Activated CD8-positive, alpha-beta T cell treated with anti-CD3 and anti-CD28 coated beads, Interleukin-2, amount 10 ng/mL, durations not matched to agents 7 days and 5 days (primary cell): ENCODE results near the gene SCGB3A1. TPM values are rescaled to one million over a fixed set of nuclear protein-coding genes. Genes with fewer than 3 reads are reported as not detected.

Experiments
- ATAC-seq: fragments of 150-1000 bp; cut with Tn5 transposase; one replicate; pipeline ENCODE4 v1.10.0; 2021; ENCODE audit warnings: moderate library complexity
- CTCF ChIA-PET: fragments of 350-600 bp; sonication (Branson Sonifier 250); formaldehyde crosslinking; loops from one replicate; lab custom pipeline; 2021; ENCODE audit warnings: antibody characterized with exemption; lab: Charles Lee
- POLR2A ChIA-PET: fragments of 350-600 bp; sonication (Branson Sonifier 250); formaldehyde crosslinking; loops from one replicate; lab custom pipeline; 2021; ENCODE audit warnings: antibody characterized with exemption; lab: Charles Lee
- DNase-seq: peaks from one replicate; pipeline ENCODE4 v3.0.0-alpha.2; 2020
- H3K27ac Mint-ChIP-seq: one replicate; pipeline ENCODE4 v1.8.0; 2021; ENCODE audit warnings: mild to moderate bottlenecking, mixed read lengths
- H3K27me3 Mint-ChIP-seq: one replicate; pipeline ENCODE4 v1.8.0; 2021; ENCODE audit warnings: low read depth, mixed read lengths
- H3K36me3 Mint-ChIP-seq: one replicate; pipeline ENCODE4 v1.8.0; 2021; ENCODE audit warnings: low read depth, mixed read lengths
- H3K4me1 Mint-ChIP-seq: one replicate; pipeline ENCODE4 v1.8.0; 2021; ENCODE audit warnings: low read depth, mixed read lengths
- H3K4me3 Mint-ChIP-seq: one replicate; pipeline ENCODE4 v1.8.0; 2021; ENCODE audit warnings: mild to moderate bottlenecking, mixed read lengths
- H3K9me3 Mint-ChIP-seq: one replicate; pipeline ENCODE4 v1.8.0; 2022; ENCODE audit warnings: mixed read lengths; ENCODE audit not compliant: insufficient read depth
- total RNA-seq, 2 experiments: library from RNA; stranded (reverse); gene quantifications; one replicate each; pipeline ENCODE4 v1.2.3, GENCODE V29; 2021

SCGB3A1 gene, protein sequence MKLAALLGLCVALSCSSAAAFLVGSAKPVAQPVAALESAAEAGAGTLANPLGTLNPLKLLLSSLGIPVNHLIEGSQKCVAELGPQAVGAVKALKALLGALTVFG
- not detected for total RNA-seq

DNA sequence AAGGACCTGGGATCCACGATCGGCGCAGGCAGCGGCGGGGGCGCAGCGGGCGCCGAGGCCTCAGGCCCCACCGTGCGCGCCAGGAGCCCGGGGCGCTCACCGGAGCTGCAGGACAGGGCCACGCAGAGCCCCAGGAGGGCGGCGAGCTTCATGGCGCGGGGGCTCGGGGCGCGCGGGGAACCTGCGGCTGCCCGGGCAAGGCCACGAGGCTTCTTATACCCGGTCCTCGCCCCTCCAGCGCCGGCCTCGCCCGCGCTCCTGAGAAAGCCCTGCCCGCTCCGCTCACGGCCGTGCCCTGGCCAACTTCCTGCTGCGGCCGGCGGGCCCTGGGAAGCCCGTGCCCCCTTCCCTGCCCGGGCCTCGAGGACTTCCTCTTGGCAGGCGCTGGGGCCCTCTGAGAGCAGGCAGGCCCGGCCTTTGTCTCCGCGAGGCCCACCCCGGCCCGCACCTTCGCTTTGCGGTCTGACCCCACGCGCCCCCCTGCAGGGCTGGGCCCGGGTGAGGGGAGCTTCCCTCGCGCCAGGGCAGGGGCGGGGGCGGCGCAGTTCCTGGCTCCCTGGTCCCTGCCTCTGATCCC is at the start of gene SCGB3A1:
TSS of gene SCGB3A1 (minus strand) at position 189 of the 577 bp plus-strand sequence. CDS start at position 152, 37 bp downstream.
- H3K4me1 Mint-ChIP-seq = peaks cover 5% of the 10 kb centered on the region

DNA sequence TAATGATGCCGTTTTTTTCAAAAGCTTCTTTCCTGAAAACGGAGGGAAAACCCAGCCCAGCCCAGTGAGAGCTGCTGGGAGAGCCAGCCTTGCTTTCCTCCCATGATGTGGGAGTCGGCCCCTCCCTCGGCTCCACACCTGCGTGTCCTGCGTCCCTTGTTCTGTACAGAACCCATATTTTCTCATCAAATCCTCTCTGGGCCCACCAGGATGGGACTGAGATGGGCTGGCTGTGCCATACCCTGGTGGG is 49.2 kb upstream of the SCGB3A1 start:
- Mint-ChIP-seq H3K4me3 (no peak overlapping the region), H3K27ac (no peak overlapping the region), H3K36me3 (no peaks in the 10 kb centered on the region), H3K4me1 (peaks cover 2% of the 10 kb centered on the region), H3K27me3 (no peaks in the 10 kb centered on the region), H3K9me3 (no peaks in the 10 kb centered on the region)
- POLR2A ChIA-PET = no interaction called here
- no peak for ATAC-seq
- no peak for DNase-seq
- CTCF ChIA-PET = interaction anchor here (1.7 kb wide), 1 partner anchor 22 kb away, joined by 4 read pairs; no protein-coding TSS in a partner anchor

More for the DNA sequence above, at the start of gene SCGB3A1:
- ChIA-PET CTCF (no interaction called here), POLR2A (no interaction called here)
- Mint-ChIP-seq H3K36me3 (no peaks in the 10 kb centered on the region), H3K4me3 (no peak within 1 kb of the TSS), H3K27me3 (peaks cover 41% of the 10 kb centered on the region), H3K27ac (no peak within 1 kb of the TSS), H3K9me3 (no peaks in the 10 kb centered on the region)
- peak; percentile 28 for ATAC-seq
- DNase-seq = no peak

- Mint-ChIP-seq H3K27ac (no peak overlapping the region), H3K4me3 (no peak overlapping the region), H3K36me3 (no peaks in the 10 kb centered on the region), H3K4me1 (peaks cover 2% of the 10 kb centered on the region), H3K9me3 (no peaks in the 10 kb centered on the region), H3K27me3 (no peaks in the 10 kb centered on the region)
- ATAC-seq = no peak
- POLR2A ChIA-PET = no interaction called here
- CTCF ChIA-PET = interaction anchor here (1.7 kb wide), 1 partner anchor 21 kb away, joined by 4 read pairs; no protein-coding TSS in a partner anchor
- DNase-seq = no peak
Measured at GRCh38 chr5:180639741-180640610, 48.7 kb upstream of the SCGB3A1 start.

- Mint-ChIP-seq H3K36me3 (no peaks in the 10 kb centered on the region), H3K27ac (peak overlapping the region; percentile 41), H3K4me1 (peaks cover 2% of the 10 kb centered on the region), H3K27me3 (no peaks in the 10 kb centered on the region), H3K9me3 (no peaks in the 10 kb centered on the region), H3K4me3 (no peak overlapping the region)
- CTCF ChIA-PET = no interaction called here
- DNase-seq (no peak), ATAC-seq (no peak)
- POLR2A ChIA-PET = no interaction called here
Measured at GRCh38 chr5:180639287-180639686, 48.0 kb upstream of the SCGB3A1 start.

GRCh38 chr5:180637962-180638680 is 46.8 kb upstream of the SCGB3A1 start:
- no peaks in the 10 kb centered on the region for H3K36me3 Mint-ChIP-seq
- no peak for DNase-seq

DNA sequence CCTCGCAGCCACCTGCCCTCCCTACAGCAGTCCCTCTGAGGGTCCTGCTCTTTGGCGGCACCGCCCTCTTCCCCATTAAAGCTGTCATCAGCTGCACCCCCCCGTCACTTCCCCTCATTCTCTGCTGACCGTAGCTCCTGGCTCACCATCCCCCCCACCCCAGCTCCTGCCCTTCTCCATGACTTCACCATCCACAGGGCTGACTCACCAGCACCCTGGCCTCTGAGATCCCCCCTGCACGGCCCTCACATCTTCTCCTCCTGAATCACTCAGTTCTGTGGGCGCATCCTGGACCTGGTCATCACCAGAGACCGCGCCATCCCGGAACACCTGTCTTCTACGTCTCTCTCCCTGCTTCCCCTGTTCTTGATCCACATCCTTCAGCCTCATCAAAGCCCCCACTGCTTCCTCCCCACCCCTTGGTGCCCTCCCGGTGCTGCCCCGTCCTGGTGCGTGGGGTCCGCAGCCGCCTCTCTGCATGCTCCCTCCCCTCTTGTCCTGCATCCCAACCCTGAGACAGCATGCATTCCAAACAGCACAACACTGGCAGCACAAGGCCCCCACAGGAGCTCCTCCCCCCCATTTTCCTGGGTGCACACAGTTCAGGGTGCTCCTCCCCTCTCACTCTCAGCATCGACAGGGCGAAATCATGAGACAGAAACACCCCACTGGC is 45.2 kb upstream of the SCGB3A1 start:
- DNase-seq (no peak), ATAC-seq (no peak)
- Mint-ChIP-seq H3K4me1 (peaks cover 2% of the 10 kb centered on the region), H3K4me3 (no peak overlapping the region), H3K9me3 (no peaks in the 10 kb centered on the region), H3K27ac (no peak overlapping the region), H3K36me3 (no peaks in the 10 kb centered on the region), H3K27me3 (no peaks in the 10 kb centered on the region)
- CTCF ChIA-PET = no interaction called here
- POLR2A ChIA-PET = no interaction called here

More at GRCh38 chr5:180637962-180638680, 46.8 kb upstream of the SCGB3A1 start:
- Mint-ChIP-seq H3K27ac (no peak overlapping the region), H3K4me3 (no peak overlapping the region), H3K27me3 (no peaks in the 10 kb centered on the region), H3K9me3 (no peaks in the 10 kb centered on the region), H3K4me1 (peaks cover 2% of the 10 kb centered on the region)
- ChIA-PET POLR2A (no interaction called here), CTCF (no interaction called here)
- ATAC-seq = no peak

- Mint-ChIP-seq H3K4me3 (no peak overlapping the region), H3K27ac (no peak overlapping the region), H3K4me1 (peaks cover 2% of the 10 kb centered on the region), H3K27me3 (no peaks in the 10 kb centered on the region), H3K36me3 (no peaks in the 10 kb centered on the region), H3K9me3 (no peaks in the 10 kb centered on the region)
- ATAC-seq (no peak), DNase-seq (no peak)
- ChIA-PET CTCF (no interaction called here), POLR2A (no interaction called here)
Measured at GRCh38 chr5:180636016-180636402, 44.7 kb upstream of the SCGB3A1 start.

DNA sequence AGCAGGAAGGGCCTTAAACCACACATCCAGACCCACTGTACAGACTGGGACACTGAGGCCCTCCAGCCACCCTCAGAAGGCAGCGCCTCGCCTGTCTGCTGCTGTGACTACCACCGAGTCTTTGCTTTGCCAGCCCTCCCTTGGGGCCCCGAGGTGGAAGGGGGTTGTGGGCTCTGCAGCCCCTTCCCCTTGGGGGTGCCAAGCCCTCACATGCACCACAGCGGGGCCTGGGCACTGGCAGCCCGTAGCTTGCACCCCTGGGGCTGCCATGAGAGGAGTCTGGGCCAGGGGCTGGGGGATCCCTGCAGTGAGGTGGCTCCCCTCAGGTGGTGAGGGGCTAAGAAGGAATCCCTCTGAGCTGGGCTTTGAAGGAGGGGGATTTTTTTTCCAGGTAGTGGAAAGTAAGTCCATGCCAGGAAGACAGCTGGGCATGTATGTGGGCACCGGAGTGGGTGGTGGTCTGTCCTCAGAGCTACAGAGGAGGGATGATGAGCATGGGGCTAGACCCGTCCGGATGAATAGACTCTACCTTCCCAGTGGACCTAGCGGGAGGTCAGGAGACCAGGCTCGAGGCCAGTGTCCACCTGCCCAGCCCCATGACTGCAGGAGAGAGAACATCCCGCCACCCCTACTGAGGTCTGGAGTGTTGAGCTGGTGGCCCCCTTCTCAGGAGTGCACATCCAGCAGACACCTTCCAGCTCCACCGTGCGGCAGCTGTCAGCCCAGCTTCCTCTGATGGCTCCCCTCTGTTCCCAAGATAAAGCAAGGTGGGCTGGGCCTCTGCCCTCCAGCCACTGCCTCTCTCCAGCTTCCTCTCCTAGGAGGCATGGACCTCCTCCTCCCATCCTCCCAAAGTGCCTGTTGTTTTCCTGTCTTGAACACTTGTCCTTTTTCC is 42.2 kb upstream of the SCGB3A1 start:
- ATAC-seq (no peak), DNase-seq (no peak)
- no peak overlapping the region for H3K27ac Mint-ChIP-seq
- ChIA-PET POLR2A (no interaction called here), CTCF (interaction anchor here (0.9 to 1.5 kb wide), 2 partner anchors 14 to 15 kb away, joined by 3 read pairs; no protein-coding TSS in a partner anchor)
- no peaks in the 10 kb centered on the region for H3K9me3 Mint-ChIP-seq
- no peaks in the 10 kb centered on the region for H3K4me1 Mint-ChIP-seq
- no peaks in the 10 kb centered on the region for H3K36me3 Mint-ChIP-seq
- H3K4me3 Mint-ChIP-seq = no peak overlapping the region
- no peaks in the 10 kb centered on the region for H3K27me3 Mint-ChIP-seq

- H3K9me3 Mint-ChIP-seq = no peaks in the 10 kb centered on the region
- H3K27me3 Mint-ChIP-seq = no peaks in the 10 kb centered on the region
- no peaks in the 10 kb centered on the region for H3K4me1 Mint-ChIP-seq
- DNase-seq = no peak
- no peak overlapping the region for H3K4me3 Mint-ChIP-seq
- no peaks in the 10 kb centered on the region for H3K36me3 Mint-ChIP-seq
- ChIA-PET POLR2A (no interaction called here), CTCF (interaction anchor here (1.5 kb wide), 1 partner anchor 14 kb away, joined by 3 read pairs; no protein-coding TSS in a partner anchor)
- no peak for ATAC-seq
- H3K27ac Mint-ChIP-seq = no peak overlapping the region
Measured at GRCh38 chr5:180632768-180633167, 41.5 kb upstream of the SCGB3A1 start.

GRCh38 chr5:180631549-180632383 is 40.5 kb upstream of the SCGB3A1 start:
- Mint-ChIP-seq H3K4me3 (no peak overlapping the region), H3K27me3 (no peaks in the 10 kb centered on the region), H3K4me1 (no peaks in the 10 kb centered on the region), H3K9me3 (no peaks in the 10 kb centered on the region), H3K36me3 (no peaks in the 10 kb centered on the region), H3K27ac (no peak overlapping the region)
- DNase-seq (no peak), ATAC-seq (no peak)
- CTCF ChIA-PET = no interaction called here
- POLR2A ChIA-PET = no interaction called here
